OCI-LY3 (cell line): ENCODE measurements around the gene MAGI1.

Experiments
- EZH2phosphoT487 ChIP-seq: fragments of 200-600 bp; shearing (Covaris generic); IDR thresholded peaks from 2 replicates; pipeline ENCODE4 v1.6.1; 2018; ENCODE audit warnings: antibody characterized with exemption, mixed run types, low read depth
- TF ChIP-seq, protein P1 (sequence below): fragments of 200-600, 300-600 bp; sonication (generic); IDR thresholded peaks from 2 replicates; pipeline ENCODE4 v1.5.1; 2014; ENCODE audit warnings: antibody characterized with exemption, low read length, low read depth

DNA sequence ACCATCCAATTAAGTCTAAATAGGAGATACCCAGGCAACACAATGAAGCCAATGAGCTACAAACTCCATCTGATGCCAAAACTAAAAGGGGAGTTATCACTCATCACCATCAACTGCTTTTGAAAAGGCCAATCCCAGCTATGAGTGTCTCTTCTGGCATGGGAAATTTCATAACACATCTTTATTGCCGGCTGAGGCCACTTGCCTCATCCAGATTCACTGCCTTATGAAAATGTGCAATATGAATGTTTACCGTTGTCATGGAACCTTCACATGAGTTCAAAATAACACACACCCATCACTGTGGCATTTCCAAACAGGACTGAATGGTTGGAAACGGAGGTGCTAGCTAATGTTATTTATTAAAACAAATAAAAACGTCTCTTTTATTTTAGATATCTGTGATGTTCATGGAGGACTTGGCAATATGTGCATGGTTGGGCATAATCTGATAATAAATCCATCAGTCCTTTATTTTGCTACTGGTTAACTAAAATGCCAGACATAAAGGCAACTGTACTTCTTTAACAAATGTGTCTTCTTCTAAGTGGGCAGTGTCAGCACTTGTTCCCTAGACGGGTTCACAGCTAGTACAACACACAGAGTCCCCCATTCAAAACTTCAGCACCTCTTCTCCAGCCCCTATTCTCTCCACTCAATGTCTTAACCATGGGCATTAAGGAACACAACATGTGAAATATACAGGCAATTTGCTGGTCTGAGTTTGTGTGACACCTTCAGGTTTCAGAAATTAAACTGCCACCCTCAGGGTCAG is 143.9 kb downstream of the MAGI1 start:
- TF ChIP-seq, protein P1, sequence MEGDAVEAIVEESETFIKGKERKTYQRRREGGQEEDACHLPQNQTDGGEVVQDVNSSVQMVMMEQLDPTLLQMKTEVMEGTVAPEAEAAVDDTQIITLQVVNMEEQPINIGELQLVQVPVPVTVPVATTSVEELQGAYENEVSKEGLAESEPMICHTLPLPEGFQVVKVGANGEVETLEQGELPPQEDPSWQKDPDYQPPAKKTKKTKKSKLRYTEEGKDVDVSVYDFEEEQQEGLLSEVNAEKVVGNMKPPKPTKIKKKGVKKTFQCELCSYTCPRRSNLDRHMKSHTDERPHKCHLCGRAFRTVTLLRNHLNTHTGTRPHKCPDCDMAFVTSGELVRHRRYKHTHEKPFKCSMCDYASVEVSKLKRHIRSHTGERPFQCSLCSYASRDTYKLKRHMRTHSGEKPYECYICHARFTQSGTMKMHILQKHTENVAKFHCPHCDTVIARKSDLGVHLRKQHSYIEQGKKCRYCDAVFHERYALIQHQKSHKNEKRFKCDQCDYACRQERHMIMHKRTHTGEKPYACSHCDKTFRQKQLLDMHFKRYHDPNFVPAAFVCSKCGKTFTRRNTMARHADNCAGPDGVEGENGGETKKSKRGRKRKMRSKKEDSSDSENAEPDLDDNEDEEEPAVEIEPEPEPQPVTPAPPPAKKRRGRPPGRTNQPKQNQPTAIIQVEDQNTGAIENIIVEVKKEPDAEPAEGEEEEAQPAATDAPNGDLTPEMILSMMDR, result no peak
- TF ChIP-seq EZH2phosphoT487, result no peak
